HG03097 (cell line): ENCODE measurements around the gene HPSE2.

Experiments used
- ATAC-seq: cut with Tn5 transposase; IDR thresholded peaks from one replicate; pipeline ENCODE4 v1.9.1; 2021; ENCODE audit not compliant: unreplicated experiment, low FRiP score

Gene HPSE2

DNA sequence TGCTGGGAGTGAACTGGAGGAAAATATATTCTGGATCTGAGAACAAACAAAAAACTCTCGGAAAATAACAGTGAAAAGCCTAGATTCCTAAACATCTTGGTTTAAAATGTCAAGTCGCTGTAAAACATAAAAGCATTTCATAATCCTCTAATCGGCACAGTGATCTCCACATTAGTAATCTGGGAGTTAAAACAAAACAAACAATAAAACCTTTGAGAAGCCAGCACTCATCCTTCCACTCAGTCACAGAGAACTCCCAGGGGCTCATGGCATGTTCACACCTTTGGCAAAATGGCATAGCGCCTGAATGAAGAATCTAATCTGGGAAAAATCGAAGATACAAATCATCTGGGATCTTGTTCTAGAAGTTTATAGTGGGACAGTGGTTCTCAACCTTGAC is 764.8 kb downstream of the HPSE2 start:
- no peak for ATAC-seq

DNA sequence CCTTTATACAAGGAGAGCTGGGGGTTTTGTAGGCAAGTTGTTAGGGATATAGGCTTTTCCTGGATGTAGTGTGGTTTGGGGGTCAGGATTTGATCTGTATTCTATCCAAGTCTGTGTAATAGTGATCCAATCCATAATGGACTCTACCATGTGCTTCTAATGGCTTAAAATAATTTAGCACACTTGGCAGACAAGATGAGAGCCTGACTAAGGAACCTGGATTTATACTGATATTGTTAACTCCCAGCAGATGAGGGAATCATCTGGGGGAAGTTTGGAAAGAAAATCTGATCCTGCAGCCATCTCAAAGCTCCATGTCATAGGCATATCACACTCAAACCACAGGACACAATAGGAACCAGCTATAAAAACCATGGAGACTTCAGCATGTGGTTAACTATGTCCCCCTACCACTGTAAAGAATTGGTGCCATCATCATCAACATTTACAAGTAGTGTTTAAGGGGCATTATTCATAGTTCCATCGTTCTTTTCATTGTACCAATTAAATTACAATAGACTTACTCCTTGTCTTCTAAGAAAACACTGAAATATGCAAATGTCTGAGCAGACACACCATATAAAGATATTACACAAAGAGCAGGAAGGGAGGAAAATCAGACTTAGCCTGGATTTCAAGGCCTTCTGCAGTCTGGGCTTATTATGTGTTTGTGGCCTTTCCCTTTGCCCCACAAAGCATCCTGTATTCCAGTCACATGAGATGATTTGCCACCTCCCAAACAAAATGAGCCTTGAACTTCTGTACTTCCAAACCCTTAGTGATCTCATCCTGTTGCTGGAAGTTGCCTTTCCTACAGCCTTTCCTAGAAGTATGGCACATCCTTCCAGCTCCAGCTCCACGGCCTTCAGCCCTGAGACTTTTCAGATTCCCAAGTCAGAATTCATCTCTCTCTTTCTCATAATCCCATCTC is 766.4 kb downstream of the HPSE2 start:
- no peak for ATAC-seq

DNA sequence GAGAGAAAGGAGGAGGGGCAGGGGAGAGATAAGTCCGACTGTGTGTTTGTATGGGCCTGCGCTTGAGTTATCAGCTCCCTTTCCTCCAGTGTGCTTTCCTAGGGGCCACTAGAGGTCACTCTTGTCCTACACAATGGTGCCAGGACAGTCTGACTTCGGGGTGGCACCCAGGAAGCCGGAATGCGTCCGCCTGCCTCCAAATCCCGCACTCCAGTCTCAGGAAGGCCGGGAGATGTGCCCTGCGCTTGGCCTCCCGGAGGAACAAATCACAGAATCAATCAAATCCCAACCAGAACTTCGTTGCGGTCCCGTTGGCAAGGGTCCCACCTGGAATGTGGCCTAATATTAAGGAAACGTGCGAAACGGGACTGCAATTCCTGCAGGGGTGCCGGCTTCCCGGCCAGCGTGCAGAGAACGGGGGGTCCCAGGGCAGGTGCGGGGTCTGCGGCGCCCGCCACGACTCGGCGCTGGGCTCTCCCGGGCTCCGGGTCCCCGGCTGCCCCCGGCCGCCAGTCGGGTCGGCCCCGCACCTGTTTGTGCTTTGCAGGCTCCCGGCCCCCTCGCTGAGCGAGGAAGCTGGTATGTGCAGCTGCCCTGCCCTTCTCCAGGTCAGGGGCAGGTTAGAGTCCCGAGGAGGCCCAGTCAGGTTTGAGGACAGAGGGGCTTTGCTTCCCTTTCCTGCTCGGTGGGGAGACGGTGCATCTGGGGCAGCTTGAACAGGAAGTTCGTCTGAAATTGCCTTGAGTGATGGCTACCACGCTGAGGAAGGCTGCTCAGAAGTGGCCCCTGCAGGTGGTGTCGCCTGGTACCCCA is 767.9 kb downstream of the HPSE2 start:
- ATAC-seq = peak; percentile 83

DNA sequence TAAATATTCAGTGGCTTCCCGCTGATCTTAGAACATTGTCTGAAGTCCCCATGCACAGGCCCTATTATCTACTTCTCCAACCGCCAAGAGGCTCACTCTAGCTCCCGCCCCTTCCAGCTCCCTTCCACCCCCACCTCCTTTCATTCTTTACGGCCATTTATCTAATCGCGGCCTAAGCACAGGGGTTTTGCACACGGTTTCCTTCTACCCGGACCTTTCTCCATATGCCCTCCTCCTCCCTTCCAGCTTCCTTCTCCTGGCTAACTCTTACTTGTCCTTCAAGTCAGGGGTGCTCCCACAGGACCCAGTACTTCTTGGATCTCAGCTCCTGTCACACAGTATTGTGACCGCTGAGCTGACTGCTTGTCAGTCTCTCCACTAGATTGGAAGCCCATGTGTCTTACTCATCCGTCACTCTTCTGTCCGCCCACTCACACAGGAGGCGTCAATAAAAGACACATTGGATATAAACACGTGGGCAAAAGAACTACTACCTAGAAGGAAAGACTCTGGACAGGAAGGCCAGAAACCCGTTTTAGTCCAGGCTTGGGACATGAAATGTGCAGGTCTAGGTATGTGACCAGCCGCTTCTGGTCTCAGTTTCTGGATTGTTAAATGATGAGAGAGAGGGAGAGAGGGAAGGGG is 768.7 kb downstream of the HPSE2 start:
- no peak for ATAC-seq

DNA sequence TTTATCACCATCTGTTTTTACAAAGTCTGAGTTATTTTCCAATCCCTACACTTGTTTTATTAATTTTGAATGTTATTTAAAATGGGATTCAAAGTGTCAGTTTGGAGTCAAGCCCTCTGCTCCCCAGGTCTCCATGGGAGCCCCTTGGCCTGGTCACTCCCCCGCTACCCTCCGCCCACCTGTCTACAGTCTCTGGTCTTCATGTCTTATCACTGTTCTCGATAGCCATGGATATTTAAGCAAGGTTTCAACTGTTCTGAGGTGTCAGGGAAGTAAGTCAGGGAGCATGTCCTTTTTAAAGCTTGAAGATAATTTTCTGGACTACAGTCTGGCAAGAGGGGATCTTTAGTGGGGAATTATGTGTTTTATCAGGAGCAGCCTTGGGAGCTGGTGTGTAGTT is 769.8 kb downstream of the HPSE2 start:
- ATAC-seq = no peak

DNA sequence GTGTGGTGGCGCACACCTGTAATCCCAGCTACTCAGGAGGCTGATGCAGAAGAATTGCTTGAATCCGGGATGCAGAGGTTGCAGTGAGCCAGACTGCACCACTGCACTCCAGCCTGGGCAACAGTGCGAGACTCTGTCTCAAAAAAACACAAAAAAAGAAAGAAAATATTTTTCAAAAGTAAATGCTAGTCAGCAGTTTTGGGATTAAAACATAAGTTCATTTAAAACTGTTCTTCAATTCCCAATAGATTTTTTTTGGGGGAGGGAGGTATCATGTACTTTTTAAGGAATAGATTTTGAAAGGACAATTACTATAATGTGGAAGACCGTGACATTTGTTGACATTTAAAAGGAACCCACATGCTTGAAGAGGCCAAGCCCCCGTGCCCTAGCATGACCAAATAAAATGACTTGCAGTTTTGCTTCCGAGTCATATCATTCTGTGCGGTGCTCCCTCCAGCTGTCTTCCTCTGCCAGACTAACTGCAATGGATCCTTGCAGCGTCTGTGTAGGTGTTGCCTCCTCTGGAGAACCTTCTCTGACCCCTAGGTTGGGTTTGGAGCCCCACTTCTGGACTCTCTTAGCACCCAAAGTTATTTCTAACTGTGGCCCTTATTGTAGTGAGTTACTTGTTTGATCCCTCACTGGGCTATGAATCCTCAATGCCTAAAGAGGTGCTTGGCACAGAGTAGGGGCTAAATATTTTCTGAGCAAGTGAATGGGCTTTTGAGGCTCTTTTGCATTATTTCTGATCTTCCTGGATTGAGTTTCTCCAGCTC is 771.5 kb downstream of the HPSE2 start:
- no peak for ATAC-seq

DNA sequence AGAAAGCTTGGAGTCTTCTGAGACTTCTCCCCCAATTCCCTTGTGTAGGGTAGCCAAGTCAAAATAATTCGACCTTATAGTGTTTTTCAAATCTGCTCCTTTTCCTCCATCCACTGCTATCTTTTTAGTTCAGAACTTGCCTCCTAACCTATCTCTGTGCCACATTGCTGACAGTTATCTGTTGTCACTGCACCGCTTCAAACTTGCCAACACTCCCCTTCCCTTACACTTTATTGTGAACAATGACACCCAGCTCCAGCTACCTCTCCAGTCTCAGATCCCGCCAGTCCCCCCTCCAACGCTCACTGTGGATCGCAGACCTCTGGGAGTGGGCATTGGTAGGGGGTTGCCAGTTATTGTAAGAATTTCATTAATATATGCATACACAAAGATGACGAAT is 772.6 kb downstream of the HPSE2 start:
- no peak for ATAC-seq

DNA sequence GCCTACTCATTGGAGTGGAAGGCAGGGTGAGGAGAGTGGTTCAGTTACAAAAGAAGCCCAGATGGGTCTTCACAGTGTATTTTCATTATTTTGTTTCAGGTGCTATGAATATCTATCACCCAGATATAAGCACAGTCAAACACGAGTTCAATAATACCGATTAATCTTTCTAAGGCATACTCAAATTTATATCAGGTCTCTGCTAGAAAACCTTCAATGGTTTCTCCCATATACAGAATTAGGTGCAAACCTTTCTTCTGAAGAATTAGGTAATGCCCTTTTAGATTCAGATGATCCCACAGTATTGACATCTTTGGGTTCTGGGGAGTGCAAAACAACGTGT is 774.2 kb downstream of the HPSE2 start:
- no peak for ATAC-seq

DNA sequence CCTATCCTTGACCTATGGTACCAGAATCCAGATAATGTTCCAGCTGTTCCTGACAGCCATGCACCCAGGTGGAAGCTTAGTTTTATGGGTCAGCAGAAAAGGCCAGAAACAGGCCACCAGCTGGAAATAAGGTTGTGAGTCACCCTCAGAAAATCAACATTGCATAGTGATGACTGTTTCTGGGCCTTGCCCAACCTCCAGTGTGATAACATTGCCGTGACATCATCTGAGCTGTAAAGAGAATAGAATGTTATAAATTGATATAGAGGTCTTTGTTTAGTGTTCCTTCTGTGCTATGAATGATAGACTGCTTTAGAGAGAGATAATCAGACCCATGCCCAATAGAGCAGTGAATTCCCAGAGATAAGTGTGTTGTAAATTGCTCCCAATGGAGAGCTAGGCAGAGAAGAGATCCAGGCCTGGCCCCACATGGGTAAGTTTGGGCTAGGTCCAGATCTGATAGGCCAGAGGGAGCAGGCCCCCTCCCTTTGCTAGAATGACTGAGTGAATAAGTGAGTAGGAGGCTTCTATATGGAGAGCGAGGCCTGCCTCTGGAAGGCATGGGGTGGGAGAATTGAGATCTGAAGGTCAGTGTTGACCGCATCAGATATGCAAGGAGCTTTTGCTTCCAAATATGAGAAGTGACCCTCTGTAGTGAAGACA is 774.7 kb downstream of the HPSE2 start:
- no peak for ATAC-seq

DNA sequence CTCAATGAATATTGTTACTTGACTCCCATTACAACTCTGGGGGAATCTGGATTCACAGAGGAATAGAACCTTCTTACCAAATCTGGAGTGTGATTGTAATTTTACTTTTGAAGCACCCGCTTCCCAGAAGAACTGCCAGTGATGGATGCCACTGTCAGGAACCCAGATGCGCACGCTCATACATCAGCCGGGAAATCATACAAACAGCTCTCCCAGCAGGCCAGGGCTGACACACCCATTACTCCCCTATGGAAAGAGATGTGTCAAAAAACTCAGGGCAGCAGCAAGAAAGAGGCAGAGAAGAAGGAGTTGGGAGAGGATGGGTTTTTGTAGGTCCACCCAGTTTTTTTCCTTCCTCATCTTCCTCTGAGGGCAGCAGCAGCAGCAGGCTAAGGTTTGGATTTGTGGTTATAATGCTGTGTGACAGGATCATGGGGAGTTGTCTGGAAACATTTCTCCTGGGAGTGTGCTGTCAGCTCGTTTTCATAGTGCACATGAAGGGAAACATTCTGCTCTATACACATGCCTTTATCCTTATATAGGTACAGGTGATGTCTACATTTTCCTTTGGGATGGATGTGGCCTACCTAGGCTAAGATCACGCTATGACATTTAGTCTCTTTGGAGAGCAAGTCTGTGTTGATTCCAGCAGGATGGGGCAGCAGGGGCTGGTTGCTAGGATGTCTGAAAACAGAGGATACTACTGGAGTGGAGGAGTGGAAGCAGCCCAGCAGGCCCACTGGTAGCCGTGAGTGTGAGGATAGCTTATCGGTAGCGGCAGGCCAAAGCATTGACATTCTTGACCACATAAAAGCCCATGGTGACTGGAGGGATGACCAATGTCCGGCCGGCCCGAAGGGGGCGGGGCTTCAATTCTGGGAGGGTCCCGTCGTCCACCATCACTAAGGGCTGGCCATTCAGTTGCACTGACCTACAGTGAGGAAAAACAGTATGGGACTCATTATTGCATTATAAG is 776.6 kb downstream of the HPSE2 start:
- ATAC-seq = no peak

DNA sequence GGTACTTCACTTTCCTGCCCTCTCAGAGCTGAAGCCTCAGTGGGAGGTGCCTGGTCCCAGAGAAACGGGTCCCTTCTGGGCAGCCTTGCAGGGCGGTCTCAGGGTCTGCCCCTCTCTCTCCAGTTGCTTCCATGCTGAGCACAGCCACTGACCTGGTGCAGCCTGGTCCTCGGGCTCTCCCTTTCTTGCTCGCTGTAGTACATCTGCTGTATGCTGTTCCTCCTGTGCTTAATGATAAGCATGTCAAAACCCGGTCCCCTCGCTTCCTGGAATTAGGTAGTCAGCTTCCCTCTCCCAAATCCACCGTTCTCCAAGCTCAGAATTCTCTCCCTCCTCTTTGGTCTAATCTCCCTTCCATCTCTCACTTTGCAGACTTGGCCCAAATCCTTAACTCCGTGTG is 777.9 kb downstream of the HPSE2 start:
- no peak for ATAC-seq

DNA sequence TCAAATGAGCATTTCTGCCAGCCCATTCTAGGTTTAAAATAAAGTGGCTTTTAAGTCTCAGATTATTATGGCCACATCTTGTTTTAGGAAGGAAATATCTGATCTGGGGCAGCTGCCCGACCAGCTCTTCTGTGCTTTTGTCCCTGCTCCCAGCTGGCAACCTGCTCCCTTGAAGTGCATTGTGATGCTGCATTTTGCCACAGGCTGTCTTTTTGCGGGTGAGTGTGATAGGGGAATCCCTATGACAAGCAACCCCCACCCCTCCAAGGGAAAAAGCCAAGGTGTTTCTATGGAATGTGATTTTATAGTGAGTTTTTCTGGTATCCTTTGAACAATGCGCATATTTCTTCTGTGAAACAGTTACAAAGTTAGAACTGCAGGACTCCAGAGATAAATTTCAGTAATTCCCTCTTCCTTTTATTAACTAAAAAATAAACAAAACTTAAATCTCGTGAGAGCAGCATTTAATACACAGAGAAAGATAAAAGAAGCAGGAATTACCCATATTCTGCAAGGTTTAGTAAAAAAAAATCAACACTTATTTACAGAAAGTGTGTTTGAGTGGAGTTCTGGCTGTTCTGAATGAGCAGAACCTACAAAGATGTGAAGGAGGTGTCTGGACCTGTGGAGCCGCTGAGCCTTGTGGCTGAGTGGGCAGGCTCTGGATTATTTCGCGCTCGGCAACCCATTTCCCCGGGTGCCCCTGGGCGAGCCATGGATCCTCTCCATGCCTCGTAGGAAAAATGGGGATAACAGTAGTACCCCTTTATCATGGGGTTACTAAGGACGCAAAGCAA is 778.8 kb downstream of the HPSE2 start:
- ATAC-seq = no peak

DNA sequence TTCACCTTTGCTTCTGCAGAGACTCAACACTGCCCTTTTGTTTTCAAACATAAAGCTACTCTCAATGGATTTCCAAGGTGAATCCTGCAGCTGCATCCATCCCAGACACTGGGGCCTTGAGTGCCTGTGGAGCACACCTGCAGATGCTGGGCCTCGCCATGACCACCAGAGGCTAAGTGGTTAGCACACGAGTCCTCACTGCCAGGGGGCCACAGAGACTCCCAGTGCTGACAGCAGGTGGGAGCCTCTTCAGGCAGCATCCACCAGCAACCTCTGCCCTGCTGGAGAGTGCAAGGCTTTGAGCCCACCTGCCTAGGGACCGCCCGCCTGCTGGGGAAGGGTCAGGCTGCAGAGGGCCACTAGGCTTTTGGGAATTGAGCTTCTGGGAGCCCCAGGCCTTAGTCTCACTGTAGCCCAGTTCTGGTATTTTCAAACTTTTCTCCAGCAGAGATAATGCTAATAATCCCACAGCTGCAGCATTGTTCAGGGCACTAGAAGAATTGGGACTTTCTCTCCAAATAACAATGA is 779.5 kb downstream of the HPSE2 start:
- ATAC-seq = no peak

DNA sequence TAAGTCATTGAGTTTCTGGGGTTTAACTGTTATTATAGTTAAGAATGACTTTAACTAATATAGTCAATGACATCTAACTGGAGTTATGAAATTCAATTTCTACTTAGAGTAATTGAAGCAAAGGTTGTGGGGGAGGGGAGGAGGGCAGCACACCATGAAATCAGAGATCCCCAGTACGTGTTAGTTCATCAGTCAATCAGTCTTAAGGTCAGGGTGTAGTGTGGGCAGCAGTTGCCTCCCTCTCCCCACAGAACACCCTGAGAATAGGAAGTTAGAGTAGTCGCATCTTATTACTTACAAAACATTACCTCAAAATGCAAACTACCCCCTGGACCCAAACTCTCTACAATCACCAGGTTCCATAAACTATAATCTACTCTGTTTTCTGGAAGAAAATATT is 781.9 kb downstream of the HPSE2 start:
- no peak for ATAC-seq

DNA sequence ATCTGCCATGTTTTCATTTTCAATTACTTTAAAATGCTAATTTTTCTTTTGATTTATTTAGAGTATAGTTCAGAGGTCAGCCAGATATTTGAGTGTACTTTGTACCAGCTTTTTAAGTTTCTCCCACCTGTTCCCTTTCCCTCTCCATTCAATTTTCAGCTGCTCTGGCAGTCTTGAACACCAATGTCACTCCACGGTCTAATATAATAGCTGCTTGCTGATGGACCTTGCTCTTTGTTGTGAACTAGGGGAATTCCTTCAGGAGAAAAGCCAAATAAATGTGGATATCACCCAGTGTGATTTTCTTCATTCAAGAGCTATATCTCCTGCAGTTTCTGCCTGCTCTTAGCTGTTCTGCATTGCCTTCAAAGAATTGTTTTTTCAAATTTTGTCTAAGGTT is 785.0 kb downstream of the HPSE2 start:
- ATAC-seq = no peak

DNA sequence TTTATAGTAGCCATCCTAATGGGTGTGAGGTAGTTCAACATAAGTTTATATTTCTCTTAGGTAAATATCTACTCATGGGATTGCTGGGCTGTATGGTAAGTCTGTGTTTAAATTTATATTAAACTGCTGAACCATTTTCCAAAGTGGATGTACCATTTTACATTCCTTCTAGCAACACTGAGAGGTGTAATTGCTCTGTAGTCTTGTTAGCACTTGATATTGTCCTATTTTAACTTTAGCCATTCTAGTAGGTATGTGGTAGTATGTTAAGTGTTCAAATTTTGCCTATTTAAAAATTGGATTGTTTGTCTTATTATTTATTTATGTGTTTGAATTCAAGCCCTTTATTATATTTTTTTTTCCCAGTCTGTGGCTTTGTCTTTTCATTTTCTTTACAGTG is 786.4 kb downstream of the HPSE2 start:
- no peak for ATAC-seq

DNA sequence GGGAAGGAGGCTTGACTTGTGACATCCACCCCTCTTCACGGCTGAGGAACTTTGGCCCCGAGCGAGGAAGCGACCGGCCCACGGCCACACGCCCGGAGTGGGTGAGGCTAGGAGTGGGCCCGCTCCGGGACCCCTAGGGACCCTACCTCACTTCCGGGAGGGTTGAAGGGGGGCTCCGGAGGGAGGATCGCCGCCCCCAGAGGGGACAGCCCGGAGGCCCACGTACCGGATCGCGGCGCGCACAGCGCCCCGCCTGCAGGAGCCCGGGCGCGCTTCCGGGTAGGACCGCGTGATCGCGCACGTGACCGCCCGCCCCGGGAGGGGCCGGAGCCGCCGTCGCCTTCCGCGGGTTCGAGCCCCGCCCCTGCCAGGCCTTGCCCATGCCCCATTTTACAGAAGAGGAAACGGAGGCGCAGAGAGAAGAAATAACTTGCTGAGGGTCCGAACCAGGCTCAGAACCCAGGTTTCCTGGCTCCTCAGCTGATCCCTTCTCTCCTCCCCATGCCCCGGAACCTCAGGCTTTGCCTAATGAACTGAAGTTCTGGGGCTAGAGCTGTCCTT is 788.9 kb downstream of the HPSE2 start, which contains the start of gene HPS1:
Gene HPS1 (minus strand): TSS at position 275 of the 561 bp plus-strand sequence. CDS start 3,695 bp downstream, outside the sequence.
- ATAC-seq = peak; percentile 81
